Ovary (tissue), 3 donors: ENCODE data around the gene RNF151.

ENCODE experiments used
- EP300 ChIP-seq: sonication (generic); formaldehyde crosslinking; IDR thresholded peaks from one replicate; pipeline ENCODE4 v1.6.1; 2017; ENCODE audit warnings: antibody characterized with exemption
- POLR2A ChIP-seq: fragments of 450-650 bp; IDR thresholded peaks from one replicate; pipeline ENCODE4 v1.6.1; 2017; ENCODE audit warnings: antibody characterized with exemption, mild to moderate bottlenecking, moderate library complexity
- TF ChIP-seq, protein P1 (sequence below), 3 donors: fragments of 450-650 bp in 2 of 3; fragments of 200-600 bp in 1 of 3; IDR thresholded peaks; one replicate each; pipeline versions ENCODE4 v1.5.1 to v1.8.0; 2016 to 2022; ENCODE audit warnings: antibody characterized with exemption in 3 of 3, mild to moderate bottlenecking in 1 of 3
- donor health status: DM: no; HTN: no; CAD: no.

DNA sequence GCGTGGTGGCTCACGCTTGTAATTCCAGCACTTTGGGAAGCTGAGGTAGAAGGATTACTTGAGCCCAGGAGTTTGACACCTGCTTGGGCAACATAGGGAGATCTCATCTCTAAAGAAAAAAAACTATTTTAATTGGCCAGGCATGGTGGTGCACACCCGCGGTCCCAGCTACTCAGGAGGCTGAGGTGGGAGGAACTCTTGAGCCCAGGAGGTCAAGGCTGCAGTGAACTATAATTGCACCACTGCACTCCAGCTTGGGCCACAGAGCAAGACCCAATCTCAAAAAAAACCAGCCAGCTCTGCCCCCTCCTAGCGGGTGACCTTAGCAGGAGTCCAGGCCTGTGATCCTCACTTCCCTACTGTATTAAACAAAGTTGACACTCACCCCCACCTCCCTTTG, 42.6 kb upstream of the RNF151 start:
- TF ChIP-seq, protein P1, sequence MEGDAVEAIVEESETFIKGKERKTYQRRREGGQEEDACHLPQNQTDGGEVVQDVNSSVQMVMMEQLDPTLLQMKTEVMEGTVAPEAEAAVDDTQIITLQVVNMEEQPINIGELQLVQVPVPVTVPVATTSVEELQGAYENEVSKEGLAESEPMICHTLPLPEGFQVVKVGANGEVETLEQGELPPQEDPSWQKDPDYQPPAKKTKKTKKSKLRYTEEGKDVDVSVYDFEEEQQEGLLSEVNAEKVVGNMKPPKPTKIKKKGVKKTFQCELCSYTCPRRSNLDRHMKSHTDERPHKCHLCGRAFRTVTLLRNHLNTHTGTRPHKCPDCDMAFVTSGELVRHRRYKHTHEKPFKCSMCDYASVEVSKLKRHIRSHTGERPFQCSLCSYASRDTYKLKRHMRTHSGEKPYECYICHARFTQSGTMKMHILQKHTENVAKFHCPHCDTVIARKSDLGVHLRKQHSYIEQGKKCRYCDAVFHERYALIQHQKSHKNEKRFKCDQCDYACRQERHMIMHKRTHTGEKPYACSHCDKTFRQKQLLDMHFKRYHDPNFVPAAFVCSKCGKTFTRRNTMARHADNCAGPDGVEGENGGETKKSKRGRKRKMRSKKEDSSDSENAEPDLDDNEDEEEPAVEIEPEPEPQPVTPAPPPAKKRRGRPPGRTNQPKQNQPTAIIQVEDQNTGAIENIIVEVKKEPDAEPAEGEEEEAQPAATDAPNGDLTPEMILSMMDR (IDR thresholded peaks at IDR 0.05): no peak
- TF ChIP-seq POLR2A: no peak
- TF ChIP-seq EP300: no peak
